AG08395 (cell line): Measurements from ENCODE around the gene DISP3.

Experiments used
- DNase-seq: peaks from one replicate; pipeline ENCODE4 v3.0.0; 2012; ENCODE audit warnings: mixed read lengths, low spot score

DISP3 gene

GRCh38 chr1:11528611-11529261 is 49.8 kb downstream of the DISP3 start:
- DNase-seq = no peak

DNA sequence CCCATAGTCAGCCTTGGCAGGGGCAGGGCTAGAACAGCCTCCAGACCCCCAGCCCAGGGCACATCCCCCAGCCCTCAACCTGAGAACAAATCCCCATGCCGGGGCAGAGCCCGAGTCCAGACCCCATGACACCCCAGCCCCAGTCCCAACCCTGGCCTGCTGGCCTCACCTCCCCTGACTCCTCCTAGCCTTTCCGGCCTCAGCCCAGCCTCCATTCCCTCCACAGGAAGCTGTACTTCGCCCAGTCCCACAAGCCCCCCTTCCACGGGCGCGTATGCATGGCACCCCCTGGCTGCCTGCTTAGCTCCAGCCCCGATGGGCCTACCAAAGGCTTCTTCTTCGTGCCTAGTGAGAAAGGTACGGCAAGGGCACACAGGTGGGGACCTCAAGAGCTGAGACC is 50.4 kb downstream of the DISP3 start:
- DNase-seq = no peak

DNA sequence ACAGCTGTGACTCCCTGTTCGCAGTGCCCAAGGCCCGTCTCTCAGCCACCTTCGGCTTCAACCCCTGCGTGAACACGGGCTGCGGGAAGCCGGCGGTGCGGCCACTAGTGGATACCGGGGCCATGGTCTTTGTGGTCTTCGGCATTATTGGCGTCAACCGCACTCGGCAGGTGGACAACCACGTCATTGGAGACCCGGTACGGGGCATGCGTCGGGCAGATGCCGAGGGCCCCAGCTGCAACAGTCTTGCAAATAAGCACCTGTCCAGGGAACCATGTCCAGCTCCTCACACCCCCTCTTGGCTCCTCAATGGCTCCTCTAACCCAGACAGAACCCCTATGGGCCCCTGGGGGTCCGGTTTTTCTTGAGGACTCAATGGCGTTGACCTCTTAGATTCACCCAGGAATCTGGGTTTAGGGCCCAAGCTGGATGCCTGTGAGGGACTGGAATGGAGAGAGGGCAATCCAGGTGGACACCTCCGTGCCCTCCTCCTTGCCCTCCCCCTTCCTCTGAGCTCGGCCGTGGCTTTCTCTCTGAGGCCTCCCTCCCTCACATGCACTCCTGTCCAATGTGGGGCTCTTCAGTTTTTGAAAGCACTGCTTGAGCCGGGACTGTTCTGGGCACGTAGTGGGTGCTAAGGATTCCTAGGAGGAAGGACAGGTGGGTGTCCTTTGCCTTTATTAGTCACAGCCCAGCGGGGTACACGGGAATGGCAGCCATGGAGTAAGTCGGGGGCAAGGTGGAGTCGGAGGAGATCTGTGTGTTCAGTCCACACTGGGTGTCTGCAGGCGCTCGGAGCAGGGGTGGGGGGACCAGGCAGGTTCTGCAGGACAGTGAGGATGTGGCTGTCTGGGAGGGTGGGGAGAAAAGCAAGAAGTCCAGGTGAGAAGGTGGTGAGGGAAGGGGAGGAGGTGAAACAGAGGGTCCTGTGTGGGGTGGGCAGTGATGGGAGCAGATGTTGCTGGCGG is 51.1 kb downstream of the DISP3 start:
- DNase-seq = no peak

DNA sequence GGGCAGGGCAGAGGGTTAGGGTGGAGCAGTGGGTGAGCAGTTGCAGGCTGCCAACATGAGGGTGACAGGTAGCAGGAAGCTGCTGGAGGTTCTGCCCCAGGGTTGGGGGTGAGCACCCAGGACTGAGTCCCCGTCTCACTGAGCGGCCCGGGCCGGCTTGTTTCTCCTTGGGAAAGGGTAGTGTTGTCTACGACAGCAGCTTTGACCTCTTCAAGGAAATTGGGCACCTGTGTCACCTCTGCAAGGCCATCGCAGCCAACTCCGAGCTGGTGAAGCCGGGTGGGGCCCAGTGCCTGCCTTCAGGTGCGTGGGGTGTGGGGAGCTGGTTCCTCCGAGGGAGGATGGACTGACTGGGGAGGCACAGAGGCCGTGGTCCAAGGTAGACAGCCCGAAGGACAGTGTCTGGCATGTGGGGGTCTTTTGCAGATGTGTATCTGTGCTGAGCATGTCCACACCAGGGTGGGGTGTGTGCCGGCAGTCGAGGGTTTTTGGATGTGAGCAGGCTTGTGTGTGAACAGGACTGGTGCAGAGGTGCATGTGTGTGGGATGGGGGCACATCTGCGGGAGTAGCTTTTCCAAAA is 51.9 kb downstream of the DISP3 start:
- DNase-seq = no peak

GRCh38 chr1:11531314-11531870 is 52.4 kb downstream of the DISP3 start:
- DNase-seq = no peak

GRCh38 chr1:11531943-11532342 is 53.0 kb downstream of the DISP3 start:
- no peak for DNase-seq

GRCh38 chr1:11533790-11534787 is 55.1 kb downstream of the DISP3 start:
- DNase-seq = no peak

- DNase-seq = no peak
These were observed 55.9 kb downstream of the DISP3 start for GRCh38 chr1:11534846-11535245.

GRCh38 chr1:11535316-11535715 is 56.4 kb downstream of the DISP3 start:
- DNase-seq = no peak

DNA sequence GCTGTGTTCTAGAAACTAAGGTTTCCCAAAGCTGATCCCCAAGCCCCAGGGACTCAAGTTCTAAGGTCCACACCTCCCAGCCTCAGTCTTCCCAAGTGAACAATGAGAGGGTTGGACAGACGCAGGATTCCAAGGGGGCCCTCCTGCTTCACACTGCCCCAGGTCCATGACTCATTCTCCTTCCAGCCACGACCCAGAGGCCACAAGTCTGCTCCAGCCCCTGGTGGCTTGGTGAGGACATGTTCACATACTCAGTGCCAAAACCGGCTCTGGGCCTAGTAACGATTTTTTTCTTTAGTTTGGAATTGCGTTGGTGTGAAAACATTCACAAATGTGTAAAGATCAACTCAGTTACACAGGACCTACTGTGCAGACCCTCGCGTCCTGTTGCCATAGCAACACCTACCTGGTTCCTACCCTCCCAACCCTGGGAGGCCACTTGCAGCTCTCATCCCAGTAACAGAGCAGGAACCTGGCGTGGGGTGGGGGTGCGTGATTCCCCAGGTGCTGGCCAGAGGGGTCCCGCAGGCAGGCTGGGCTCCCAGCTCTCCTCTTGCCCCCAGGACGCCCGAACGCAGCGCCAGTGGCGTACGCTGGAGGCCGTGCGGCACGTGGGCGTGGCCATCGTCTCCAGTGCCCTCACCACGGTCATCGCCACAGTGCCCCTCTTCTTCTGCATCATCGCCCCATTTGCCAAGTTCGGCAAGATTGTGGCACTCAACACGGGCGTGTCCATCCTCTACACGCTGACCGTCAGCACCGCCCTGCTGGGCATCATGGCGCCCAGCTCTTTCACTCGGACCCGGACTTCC is 57.0 kb downstream of the DISP3 start:
- DNase-seq = no peak

DNA sequence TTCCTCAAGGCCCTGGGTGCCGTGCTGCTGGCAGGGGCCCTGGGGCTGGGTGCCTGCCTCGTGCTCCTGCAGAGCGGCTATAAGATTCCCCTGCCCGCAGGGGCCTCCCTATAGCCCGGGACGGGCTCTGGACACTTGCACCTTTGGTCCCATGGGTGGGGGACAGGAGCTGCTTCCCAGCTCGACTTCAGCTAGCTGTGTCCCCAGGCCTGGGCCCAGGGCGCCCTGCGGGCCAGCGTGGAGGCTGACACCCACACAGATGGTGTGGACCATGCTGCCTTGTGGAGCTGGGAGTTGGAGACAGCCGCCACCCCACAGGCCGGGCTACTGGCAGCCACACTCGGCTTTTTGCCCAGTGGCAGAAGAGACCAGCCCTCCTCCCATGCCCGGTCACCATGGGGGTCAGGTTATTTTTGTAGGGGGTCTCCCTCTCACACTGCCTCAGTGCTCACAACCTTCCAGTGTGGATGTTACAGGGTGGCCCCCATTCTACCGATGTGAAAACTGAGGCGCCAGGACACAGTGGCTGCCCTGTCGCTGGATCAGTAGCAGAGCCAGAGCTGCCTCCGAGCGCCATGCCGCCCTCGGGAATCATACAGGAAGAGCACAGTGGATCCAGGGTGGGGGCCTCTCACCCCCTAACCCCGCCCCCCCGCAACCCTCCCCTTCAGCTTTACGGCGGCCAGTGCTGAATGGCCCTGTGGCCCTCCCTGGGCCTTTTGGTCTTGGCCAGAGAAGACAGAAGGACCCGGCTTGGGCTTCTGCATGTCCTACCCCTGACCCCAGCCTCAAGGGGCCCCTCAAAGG is 57.8 kb downstream of the DISP3 start:
- no peak for DNase-seq

DNA sequence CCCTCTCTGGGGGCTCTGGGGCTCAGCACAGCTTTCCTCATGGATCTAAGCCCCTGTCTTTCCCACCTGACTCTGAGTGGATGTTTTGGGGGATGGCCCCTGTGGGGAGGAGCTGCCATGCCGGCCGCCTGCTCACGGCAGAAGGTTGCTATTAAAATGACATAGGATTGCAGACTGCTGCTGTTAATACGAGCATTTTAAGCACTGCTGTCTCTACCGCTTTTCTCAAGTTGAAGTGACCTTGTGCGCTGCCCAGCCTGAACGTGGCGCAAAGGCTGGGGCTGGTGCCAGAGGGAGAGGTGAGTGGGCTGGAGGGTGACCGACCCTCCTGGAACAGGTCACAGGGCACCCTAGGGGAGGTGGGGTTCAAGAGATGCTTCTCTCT is 58.4 kb downstream of the DISP3 start:
- no peak for DNase-seq

DNA sequence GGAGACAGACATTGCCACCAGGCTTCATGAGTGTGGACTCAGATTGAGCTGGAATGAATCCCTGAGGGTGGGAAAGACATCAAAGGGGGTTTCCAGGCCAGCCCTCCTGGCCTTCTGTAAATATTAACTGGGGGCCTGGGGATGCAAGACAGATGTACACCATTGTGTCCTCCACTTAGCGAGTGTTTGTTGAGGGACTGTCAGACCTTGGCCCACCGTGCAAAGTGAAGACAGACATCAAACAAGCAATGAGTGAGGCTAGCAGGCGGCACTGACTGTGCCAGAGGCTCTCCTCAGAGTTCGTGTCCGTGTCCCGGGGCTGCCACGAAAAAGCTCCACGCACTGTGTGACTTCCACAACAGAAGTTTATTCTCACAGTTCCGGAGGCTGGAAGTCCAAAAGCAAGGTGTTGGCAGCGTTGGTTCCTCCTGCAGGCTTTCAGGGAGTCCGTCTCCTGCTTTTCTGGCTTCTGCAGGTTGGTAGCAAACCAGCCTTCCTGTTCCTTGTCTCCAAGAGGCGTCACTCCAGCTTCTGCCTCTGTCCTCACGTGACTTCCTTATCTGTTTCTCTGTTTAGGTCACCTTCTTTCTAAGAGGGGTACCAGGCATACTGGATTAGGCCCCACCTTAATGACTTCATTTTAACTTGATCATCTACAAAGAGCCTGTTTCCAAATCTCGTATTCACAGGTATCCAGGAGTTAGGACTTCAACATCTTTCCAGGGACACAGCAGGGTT is 59.1 kb downstream of the DISP3 start:
- no peak for DNase-seq

GRCh38 chr1:11538886-11539285 is 59.9 kb downstream of the DISP3 start:
- no peak for DNase-seq

- DNase-seq = no peak
These were observed 61.2 kb downstream of the DISP3 start for GRCh38 chr1:11539850-11540772.

DNA sequence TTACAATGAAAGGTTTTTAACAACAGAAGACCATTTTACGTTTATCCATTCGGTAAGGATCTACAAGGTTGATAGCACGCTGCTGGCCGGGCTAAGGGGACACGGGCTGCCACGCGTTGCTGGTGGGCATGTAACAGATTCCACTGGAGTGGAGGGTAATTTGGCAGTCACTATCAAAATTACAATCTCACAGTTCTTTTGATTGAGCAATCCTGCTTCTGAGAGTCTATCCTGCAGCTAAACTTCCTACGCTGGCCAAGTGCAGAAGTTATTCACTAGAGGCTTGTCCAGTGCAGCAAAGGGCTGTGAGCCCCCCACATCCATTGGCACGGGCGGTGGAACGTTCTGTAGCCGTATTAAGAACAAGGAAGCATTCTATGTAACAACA is 61.8 kb downstream of the DISP3 start:
- DNase-seq = no peak

DNA sequence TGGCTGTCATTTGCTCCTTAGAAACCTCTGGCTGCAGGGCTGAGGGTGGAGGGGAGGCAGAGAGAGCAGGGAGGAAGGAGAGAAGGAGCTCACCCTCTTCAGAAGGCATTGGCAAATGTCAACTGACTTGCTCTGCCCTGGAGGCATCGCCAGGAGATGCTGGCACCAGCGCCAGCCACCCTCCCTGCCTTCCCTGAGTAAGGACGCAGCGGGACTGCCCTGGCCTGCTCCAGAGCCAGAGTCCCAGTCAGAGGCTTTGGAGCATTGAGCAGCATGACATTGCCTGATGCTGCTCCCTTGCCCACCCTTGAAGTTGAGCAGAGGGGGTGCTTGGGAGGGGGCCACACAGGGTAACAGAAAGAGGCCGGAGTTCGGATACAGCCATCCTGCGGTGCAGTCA is 62.3 kb downstream of the DISP3 start:
- DNase-seq = no peak

- DNase-seq = no peak
These were observed 63.0 kb downstream of the DISP3 start for GRCh38 chr1:11541956-11542355.
